Measurements from ENCODE around the gene SLC15A1.

The SLC15A1 gene

DNA sequence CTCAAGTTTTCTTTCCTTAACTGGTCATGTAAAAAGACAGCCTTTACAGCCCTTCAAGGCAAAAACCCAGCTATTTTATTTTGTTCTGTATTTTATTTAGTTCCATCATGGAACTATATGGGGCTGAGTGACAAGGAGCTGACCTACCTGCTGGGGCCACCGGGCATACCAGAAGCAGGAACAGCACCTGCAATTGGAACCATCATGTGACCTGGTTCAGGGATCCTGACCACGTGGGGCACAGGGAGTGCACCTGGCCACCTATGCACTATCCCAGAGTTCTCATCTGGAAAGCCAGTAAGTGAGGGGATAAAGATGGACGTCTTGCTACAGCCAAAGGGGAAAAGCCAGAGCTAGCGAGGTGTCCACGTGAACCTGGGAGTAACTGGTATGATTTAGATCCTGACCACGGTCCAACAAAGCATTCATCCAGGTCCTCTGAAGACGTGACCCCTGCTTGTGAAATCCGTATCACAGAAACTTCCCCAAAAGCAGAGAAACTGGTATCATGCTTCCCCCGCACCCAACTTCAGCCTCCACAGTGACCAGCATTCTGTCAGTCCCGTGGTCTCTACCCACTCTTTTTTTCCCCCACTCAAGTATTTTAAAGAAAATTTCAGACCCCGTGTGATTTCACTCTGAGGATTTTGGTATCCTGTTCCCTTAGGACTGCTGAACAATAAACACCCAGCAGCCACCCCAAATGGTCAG, 40.5 kb upstream of the SLC15A1 start:
- Histone ChIP-seq H3K27ac (ENCODE audit: insufficient read depth, low read depth, low read length, poor library complexity, severe bottlenecking) (no peak overlapping the region), H3K36me3 (ENCODE audit: control insufficient read depth, insufficient read depth, low read length) (no peaks in the 10 kb centered on the region), H3K4me1 (ENCODE audit: control insufficient read depth, insufficient read depth, low read length) (no peaks in the 10 kb centered on the region), H3K4me3 (ENCODE audit: insufficient read depth, low read depth, low read length) (no peak overlapping the region), H3K9me3 (ENCODE audit: control insufficient read depth, low read length) (no peaks in the 10 kb centered on the region), H3K27me3 (ENCODE audit: control insufficient read depth, insufficient read depth, low read length, poor library complexity, severe bottlenecking) (no peaks in the 10 kb centered on the region)
- 92 to 94% methylated on average over 11 of the region's 11 CpGs for WGBS, 2 experiments

DNA sequence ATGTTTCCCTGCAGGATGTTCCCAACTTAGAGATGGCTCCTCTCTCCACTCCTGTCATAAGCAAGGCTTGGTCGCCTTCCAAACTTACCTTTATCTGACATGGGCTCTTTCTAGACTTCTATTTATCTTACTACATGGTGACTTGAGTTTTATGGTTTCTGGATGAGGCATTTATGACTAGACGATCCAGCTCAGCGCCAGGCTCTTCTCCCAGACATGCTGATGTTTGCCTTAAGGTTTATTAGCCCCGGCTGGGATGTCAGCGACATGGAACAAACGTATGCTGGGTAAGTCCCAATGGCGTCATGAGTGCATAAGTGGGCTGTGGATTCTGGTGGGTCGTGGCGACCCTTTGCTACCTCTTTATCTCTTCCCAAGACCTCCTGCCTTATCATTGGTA, 39.8 kb upstream of the SLC15A1 start:
- Histone ChIP-seq H3K27ac (ENCODE audit: insufficient read depth, low read depth, low read length, poor library complexity, severe bottlenecking) (no peak overlapping the region), H3K4me3 (ENCODE audit: insufficient read depth, low read depth, low read length) (no peak overlapping the region), H3K36me3 (ENCODE audit: control insufficient read depth, insufficient read depth, low read length) (no peaks in the 10 kb centered on the region), H3K4me1 (ENCODE audit: control insufficient read depth, insufficient read depth, low read length) (no peaks in the 10 kb centered on the region), H3K9me3 (ENCODE audit: control insufficient read depth, low read length) (no peaks in the 10 kb centered on the region), H3K27me3 (ENCODE audit: control insufficient read depth, insufficient read depth, low read length, poor library complexity, severe bottlenecking) (no peaks in the 10 kb centered on the region)
- WGBS, 2 experiments, result 95 to 96% methylated on average over 9 of the region's 9 CpGs

GRCh38 chr13:98791611-98792010, 39.1 kb upstream of the SLC15A1 start:
- H3K9me3 ChIP-seq (ENCODE audit: control insufficient read depth, low read length), result no peaks in the 10 kb centered on the region
- no peaks in the 10 kb centered on the region for H3K27me3 ChIP-seq (ENCODE audit: control insufficient read depth, insufficient read depth, low read length, poor library complexity, severe bottlenecking)
- no peak overlapping the region for H3K4me3 ChIP-seq (ENCODE audit: insufficient read depth, low read depth, low read length)
- H3K4me1 ChIP-seq (ENCODE audit: control insufficient read depth, insufficient read depth, low read length), result no peaks in the 10 kb centered on the region
- H3K27ac ChIP-seq (ENCODE audit: insufficient read depth, low read depth, low read length, poor library complexity, severe bottlenecking), result no peak overlapping the region
- no peaks in the 10 kb centered on the region for H3K36me3 ChIP-seq (ENCODE audit: control insufficient read depth, insufficient read depth, low read length)
- WGBS, 2 experiments, result 91 to 97% methylated on average over 7 of the region's 7 CpGs

GRCh38 chr13:98787996-98788395, 35.5 kb upstream of the SLC15A1 start:
- Histone ChIP-seq H3K36me3 (ENCODE audit: control insufficient read depth, insufficient read depth, low read length) (no peaks in the 10 kb centered on the region), H3K27ac (ENCODE audit: insufficient read depth, low read depth, low read length, poor library complexity, severe bottlenecking) (no peak overlapping the region), H3K9me3 (ENCODE audit: control insufficient read depth, low read length) (no peaks in the 10 kb centered on the region), H3K27me3 (ENCODE audit: control insufficient read depth, insufficient read depth, low read length, poor library complexity, severe bottlenecking) (no peaks in the 10 kb centered on the region), H3K4me3 (ENCODE audit: insufficient read depth, low read depth, low read length) (no peak overlapping the region), H3K4me1 (ENCODE audit: control insufficient read depth, insufficient read depth, low read length) (no peaks in the 10 kb centered on the region)
- 90 to 91% methylated on average over 9 of the region's 9 CpGs for WGBS, 2 experiments

DNA sequence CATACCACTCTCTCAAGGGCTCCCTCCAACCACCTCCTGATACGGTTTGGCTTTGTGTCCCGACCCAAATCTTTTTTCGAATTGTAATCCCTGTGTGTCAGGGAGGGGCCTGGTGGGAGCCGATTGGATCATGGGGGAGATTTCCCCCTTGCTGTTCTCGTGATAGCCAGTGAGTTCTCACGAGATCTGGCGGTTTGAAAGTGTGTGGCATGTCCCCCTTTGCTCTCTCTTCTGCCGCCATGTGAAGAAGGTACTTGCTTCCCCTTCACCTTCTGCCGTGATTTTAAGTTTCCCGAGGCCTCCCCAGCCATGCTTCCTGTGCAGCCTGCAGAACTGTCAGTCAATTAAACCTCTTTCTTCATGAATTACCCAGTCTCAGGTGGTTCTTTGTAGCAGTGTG, 34.7 kb upstream of the SLC15A1 start:
- Histone ChIP-seq H3K4me1 (ENCODE audit: control insufficient read depth, insufficient read depth, low read length) (no peaks in the 10 kb centered on the region), H3K27me3 (ENCODE audit: control insufficient read depth, insufficient read depth, low read length, poor library complexity, severe bottlenecking) (no peaks in the 10 kb centered on the region), H3K27ac (ENCODE audit: insufficient read depth, low read depth, low read length, poor library complexity, severe bottlenecking) (no peak overlapping the region), H3K36me3 (ENCODE audit: control insufficient read depth, insufficient read depth, low read length) (no peaks in the 10 kb centered on the region), H3K4me3 (ENCODE audit: insufficient read depth, low read depth, low read length) (no peak overlapping the region), H3K9me3 (ENCODE audit: control insufficient read depth, low read length) (no peaks in the 10 kb centered on the region)
- WGBS, 2 experiments, result 89 to 92% methylated on average over 10 of the region's 10 CpGs

GRCh38 chr13:98786023-98786422, 33.6 kb upstream of the SLC15A1 start:
- Histone ChIP-seq H3K27me3 (ENCODE audit: control insufficient read depth, insufficient read depth, low read length, poor library complexity, severe bottlenecking) (no peaks in the 10 kb centered on the region), H3K9me3 (ENCODE audit: control insufficient read depth, low read length) (no peaks in the 10 kb centered on the region), H3K4me3 (ENCODE audit: insufficient read depth, low read depth, low read length) (no peak overlapping the region), H3K27ac (ENCODE audit: insufficient read depth, low read depth, low read length, poor library complexity, severe bottlenecking) (no peak overlapping the region), H3K36me3 (ENCODE audit: control insufficient read depth, insufficient read depth, low read length) (no peaks in the 10 kb centered on the region), H3K4me1 (ENCODE audit: control insufficient read depth, insufficient read depth, low read length) (no peaks in the 10 kb centered on the region)
- WGBS, 2 experiments, result 93 to 96% methylated on average over 7 of the region's 7 CpGs

DNA sequence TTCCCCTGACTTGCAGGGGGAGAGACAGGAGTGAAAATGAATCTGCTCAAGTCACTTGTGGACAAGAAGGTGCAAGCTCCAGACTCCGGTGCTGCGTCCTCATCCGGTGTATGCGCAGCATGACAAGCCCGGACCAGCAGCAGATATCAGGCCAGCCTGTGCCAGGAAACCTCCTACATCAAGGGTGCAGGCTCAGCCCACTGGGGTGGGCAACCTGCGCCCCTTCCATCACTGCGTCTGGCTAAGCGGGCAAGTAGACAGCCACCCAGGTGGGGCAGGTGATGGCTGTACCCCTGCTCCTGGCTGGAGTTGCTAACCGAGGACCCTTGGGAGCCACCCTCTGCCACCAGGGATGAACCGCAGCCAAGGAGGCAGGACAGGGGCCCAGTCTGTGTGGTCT, 32.9 kb upstream of the SLC15A1 start:
- no peaks in the 10 kb centered on the region for H3K9me3 ChIP-seq (ENCODE audit: control insufficient read depth, low read length)
- no peaks in the 10 kb centered on the region for H3K27me3 ChIP-seq (ENCODE audit: control insufficient read depth, insufficient read depth, low read length, poor library complexity, severe bottlenecking)
- 94 to 96% methylated on average over 10 of the region's 10 CpGs for WGBS, 2 experiments
- no peak overlapping the region for H3K4me3 ChIP-seq (ENCODE audit: insufficient read depth, low read depth, low read length)
- H3K27ac ChIP-seq (ENCODE audit: insufficient read depth, low read depth, low read length, poor library complexity, severe bottlenecking), result no peak overlapping the region
- no peaks in the 10 kb centered on the region for H3K4me1 ChIP-seq (ENCODE audit: control insufficient read depth, insufficient read depth, low read length)
- H3K36me3 ChIP-seq (ENCODE audit: control insufficient read depth, insufficient read depth, low read length), result no peaks in the 10 kb centered on the region

DNA sequence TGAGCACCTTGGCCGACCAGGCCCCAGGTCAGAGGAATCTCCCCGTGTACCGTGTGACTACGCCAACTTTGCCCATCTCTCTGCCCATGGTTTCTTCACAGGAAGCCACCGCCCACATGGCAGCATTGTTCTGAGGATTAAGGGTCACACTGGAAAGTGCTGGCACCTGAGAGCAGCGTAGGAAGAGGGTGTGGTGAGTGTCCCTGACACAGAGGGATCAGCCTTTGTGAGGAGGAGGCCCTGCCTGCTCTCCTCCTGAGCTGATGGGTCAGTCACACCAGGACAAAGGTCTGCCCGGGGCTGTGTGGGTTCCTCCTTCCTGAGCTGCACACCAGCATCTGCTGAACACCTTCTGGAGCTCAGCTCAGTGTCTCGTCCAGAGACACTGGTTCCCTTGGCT, 32.2 kb upstream of the SLC15A1 start:
- Histone ChIP-seq H3K27me3 (ENCODE audit: control insufficient read depth, insufficient read depth, low read length, poor library complexity, severe bottlenecking) (no peaks in the 10 kb centered on the region), H3K36me3 (ENCODE audit: control insufficient read depth, insufficient read depth, low read length) (no peaks in the 10 kb centered on the region), H3K4me1 (ENCODE audit: control insufficient read depth, insufficient read depth, low read length) (no peaks in the 10 kb centered on the region), H3K27ac (ENCODE audit: insufficient read depth, low read depth, low read length, poor library complexity, severe bottlenecking) (no peak overlapping the region), H3K4me3 (ENCODE audit: insufficient read depth, low read depth, low read length) (no peak overlapping the region), H3K9me3 (ENCODE audit: control insufficient read depth, low read length) (no peaks in the 10 kb centered on the region)
- 90 to 92% methylated on average over 8 of the region's 8 CpGs for WGBS, 2 experiments

DNA sequence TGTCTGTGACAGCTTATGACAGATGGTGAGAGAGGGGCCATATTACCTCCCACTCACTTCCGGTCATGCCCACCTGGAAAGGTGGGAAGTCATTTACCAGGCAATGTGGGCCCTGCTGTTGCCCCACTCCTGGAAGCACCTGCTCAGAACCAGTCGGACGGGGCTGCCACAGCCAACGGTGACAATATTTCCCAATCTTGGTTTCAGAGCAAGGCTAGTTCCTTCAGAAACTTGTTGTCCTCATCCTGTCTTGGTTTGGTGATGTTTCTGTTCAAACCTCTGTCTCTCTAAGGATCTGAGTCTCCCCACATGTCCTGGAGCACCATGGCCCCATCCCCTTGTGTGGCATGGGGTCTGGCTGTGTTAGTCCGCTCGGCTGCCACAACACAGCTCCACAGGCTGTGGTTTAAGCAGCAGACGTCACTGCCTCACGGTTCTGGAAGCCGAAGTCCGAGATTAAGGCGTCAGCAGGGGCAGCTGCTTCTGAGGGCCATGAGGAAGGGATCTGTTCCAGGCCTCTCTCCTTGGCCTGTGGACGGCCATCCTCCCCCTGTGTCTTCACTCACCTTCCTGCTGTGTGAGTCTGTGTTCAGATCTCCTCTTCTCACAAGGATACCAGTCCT, 31.5 kb upstream of the SLC15A1 start:
- no peaks in the 10 kb centered on the region for H3K27me3 ChIP-seq (ENCODE audit: control insufficient read depth, insufficient read depth, low read length, poor library complexity, severe bottlenecking)
- H3K4me1 ChIP-seq (ENCODE audit: control insufficient read depth, insufficient read depth, low read length), result no peaks in the 10 kb centered on the region
- H3K36me3 ChIP-seq (ENCODE audit: control insufficient read depth, insufficient read depth, low read length), result no peaks in the 10 kb centered on the region
- WGBS, 2 experiments, result 94 to 95% methylated on average over 12 of the region's 12 CpGs
- no peaks in the 10 kb centered on the region for H3K9me3 ChIP-seq (ENCODE audit: control insufficient read depth, low read length)
- H3K4me3 ChIP-seq (ENCODE audit: insufficient read depth, low read depth, low read length), result no peak overlapping the region
- no peak overlapping the region for H3K27ac ChIP-seq (ENCODE audit: insufficient read depth, low read depth, low read length, poor library complexity, severe bottlenecking)

DNA sequence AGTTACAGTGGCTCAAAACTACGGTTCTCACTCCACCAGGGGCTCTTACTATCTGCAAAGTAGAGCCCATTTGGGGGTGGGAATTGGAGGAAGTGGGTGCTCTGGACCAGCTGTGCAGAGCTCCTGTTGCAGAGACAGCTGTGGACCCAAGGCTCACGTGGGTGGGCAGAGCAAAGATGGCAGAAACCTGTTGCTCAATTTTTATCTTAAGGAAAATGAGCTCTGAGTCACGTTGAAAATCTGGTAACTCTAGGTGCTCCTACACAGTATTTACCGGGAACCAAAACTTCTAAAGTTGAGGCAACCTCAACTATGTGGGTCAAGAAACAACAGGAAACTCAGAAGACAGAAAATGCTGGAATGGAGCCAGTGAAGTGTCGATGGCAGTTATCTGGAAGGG, 30.2 kb upstream of the SLC15A1 start:
- WGBS, 2 experiments, result 90 to 94% methylated on average over 5 of the region's 5 CpGs
- Histone ChIP-seq H3K27me3 (ENCODE audit: control insufficient read depth, insufficient read depth, low read length, poor library complexity, severe bottlenecking) (no peaks in the 10 kb centered on the region), H3K4me3 (ENCODE audit: insufficient read depth, low read depth, low read length) (no peak overlapping the region), H3K27ac (ENCODE audit: insufficient read depth, low read depth, low read length, poor library complexity, severe bottlenecking) (no peak overlapping the region), H3K36me3 (ENCODE audit: control insufficient read depth, insufficient read depth, low read length) (no peaks in the 10 kb centered on the region), H3K9me3 (ENCODE audit: control insufficient read depth, low read length) (no peaks in the 10 kb centered on the region), H3K4me1 (ENCODE audit: control insufficient read depth, insufficient read depth, low read length) (no peaks in the 10 kb centered on the region)

All from ectodermal cell (in vitro differentiated cells).